ENCODE measurements around the gene TFCP2. TPM values are rescaled to one million over a fixed set of nuclear protein-coding genes. Genes with fewer than 3 reads are reported as not detected.

Gene TFCP2
- total RNA-seq, 1 experiment from 2014 or later: 25.7 TPM

DNA sequence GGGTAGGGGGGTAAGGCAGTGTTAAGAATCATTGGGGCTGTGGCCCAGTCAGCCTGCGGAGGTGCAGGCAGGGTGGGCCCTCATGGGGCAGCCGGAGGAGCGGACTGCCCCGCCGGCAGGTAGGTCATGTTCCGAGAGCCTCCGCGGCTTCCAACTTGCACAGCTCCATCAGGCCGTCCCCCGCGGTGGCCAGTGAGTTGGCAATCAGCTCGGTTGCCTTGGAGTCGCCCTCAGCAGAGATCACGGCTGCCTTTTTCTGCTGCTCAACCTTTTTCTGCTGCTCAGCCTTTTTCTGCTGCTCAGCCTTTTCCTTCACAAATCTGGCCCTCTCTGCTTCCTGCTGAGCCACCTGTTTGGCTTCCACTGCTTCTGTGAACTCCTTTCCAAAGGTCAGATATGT lies 48.4 kb downstream of the TFCP2 start:
- H3F3A ChIP-seq (ENCODE audit: insufficient read depth, low read depth): no peaks in the 10 kb centered on the region; the same call in 1 of the 2 replicates
- POLR2A ChIA-PET (ENCODE audit: unreplicated experiment): interaction anchor here (0.7 kb wide), 2 partner anchors 47 to 630 kb away, joined by 7 to 10 read pairs; no protein-coding TSS in a partner anchor
- H3K4me3 ChIP-seq: no peak overlapping the region
- H3K4me1 ChIP-seq (replicated peaks; ENCODE audit: insufficient read depth): no peaks in the 10 kb centered on the region
- intact Hi-C loops (cut with micrococcal nuclease; ENCODE audit: unreplicated experiment): no loop called here
- H3K27me3 ChIP-seq (ENCODE audit: insufficient read depth, low read depth): no peaks in the 10 kb centered on the region
- H3K79me2 ChIP-seq (ENCODE audit: low read depth): no peaks in the 10 kb centered on the region
- no peaks in the 10 kb centered on the region; the same call in 1 of the 2 replicates for H3K9me3 ChIP-seq (ENCODE audit: insufficient read depth, low read depth)
- no peak overlapping the region for H3K4me2 ChIP-seq
- CTCF ChIA-PET: no interaction called here
- H3K9me2 ChIP-seq (ENCODE audit: insufficient read depth): no peaks in the 10 kb centered on the region
- BruUV-seq (replicated peaks): no TSS peak
- H4K20me1 ChIP-seq (ENCODE audit: insufficient read depth): 0 out of 2 replicates have a peak, but pooled peaks cover 5% of the 10 kb centered on the region
- no peak overlapping the region for H3K27ac ChIP-seq
- TF ChIP-seq EZH2 (IDR thresholded peaks at IDR 0.05; ENCODE audit: low read depth): no peak
- TF ChIP-seq, protein P1, sequence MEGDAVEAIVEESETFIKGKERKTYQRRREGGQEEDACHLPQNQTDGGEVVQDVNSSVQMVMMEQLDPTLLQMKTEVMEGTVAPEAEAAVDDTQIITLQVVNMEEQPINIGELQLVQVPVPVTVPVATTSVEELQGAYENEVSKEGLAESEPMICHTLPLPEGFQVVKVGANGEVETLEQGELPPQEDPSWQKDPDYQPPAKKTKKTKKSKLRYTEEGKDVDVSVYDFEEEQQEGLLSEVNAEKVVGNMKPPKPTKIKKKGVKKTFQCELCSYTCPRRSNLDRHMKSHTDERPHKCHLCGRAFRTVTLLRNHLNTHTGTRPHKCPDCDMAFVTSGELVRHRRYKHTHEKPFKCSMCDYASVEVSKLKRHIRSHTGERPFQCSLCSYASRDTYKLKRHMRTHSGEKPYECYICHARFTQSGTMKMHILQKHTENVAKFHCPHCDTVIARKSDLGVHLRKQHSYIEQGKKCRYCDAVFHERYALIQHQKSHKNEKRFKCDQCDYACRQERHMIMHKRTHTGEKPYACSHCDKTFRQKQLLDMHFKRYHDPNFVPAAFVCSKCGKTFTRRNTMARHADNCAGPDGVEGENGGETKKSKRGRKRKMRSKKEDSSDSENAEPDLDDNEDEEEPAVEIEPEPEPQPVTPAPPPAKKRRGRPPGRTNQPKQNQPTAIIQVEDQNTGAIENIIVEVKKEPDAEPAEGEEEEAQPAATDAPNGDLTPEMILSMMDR (conservative IDR thresholded peaks at IDR 0.05): no peak
- no peak for DNase-seq
- H3K36me3 ChIP-seq (ENCODE audit: low read depth): no peaks in the 10 kb centered on the region
- no peak overlapping the region for H2AFZ ChIP-seq

DNA sequence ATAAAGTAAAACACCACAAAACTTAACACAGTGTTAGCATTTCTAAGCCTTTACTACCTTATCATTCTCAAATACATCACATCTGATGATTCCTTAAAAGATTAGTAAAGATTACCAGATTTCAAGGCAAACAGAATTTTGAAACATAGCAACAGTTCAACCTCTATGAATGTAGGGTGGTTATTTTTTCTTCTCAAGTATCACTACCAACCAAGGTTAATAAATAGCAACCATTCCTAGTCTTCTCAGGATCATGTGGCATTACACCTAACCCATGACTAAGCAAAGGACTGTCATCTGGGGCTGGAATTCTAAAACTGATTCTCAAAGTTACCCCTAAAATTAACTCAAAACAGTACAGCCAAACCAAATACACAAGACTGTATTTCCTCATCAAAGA lies 50.1 kb downstream of the TFCP2 start:
- H2AFZ ChIP-seq: no peak overlapping the region
- no peaks in the 10 kb centered on the region for H3K27me3 ChIP-seq (ENCODE audit: insufficient read depth, low read depth)
- ChIA-PET POLR2A (ENCODE audit: unreplicated experiment) (no interaction called here), CTCF (no interaction called here)
- no peak overlapping the region for H3K4me2 ChIP-seq
- TF ChIP-seq EZH2 (IDR thresholded peaks at IDR 0.05; ENCODE audit: low read depth): no peak
- TF ChIP-seq, protein P1 (conservative IDR thresholded peaks at IDR 0.05): no peak
- H3K9me2 ChIP-seq (ENCODE audit: insufficient read depth): no peaks in the 10 kb centered on the region
- 0 out of 2 replicates have a peak, but pooled peaks cover 5% of the 10 kb centered on the region for H4K20me1 ChIP-seq (ENCODE audit: insufficient read depth)
- intact Hi-C loops (cut with micrococcal nuclease; ENCODE audit: unreplicated experiment): no loop called here
- H3K79me2 ChIP-seq (ENCODE audit: low read depth): 0 out of 2 replicates have a peak, but pooled peaks cover 3% of the 10 kb centered on the region
- no peak overlapping the region for H3K27ac ChIP-seq
- no peaks in the 10 kb centered on the region for H3K9me3 ChIP-seq (ENCODE audit: insufficient read depth, low read depth)
- H3K4me3 ChIP-seq: no peak overlapping the region
- no TSS peak for BruUV-seq (replicated peaks)
- peaks cover 7% of the 10 kb centered on the region for H3F3A ChIP-seq (ENCODE audit: insufficient read depth, low read depth)
- H3K36me3 ChIP-seq (ENCODE audit: low read depth): peaks cover under 1% of the 10 kb centered on the region; the same call in 1 of the 2 replicates
- peaks cover 10% of the 10 kb centered on the region; the same call in 1 of the 2 replicates for H3K4me1 ChIP-seq (replicated peaks; ENCODE audit: insufficient read depth)
- DNase-seq: no peak

DNA sequence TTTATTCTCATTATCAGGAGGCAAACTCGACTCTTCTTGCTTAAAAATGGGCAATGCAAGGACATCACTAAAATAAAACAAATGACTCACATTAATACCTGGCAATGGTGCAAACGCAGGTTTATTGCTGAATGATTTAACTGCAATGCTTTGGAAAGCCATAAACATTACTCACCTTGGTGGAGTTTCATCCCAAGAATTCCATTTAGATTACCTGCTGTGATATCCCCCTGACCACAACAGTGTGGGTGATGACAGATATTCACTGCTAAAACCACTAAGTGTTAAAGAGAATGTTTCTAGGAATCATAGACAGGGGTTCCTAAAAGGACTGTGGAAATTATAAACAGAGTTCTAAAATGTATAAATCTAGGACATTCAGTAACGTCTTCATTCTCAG lies 54.2 kb downstream of the TFCP2 start:
- no TSS peak for BruUV-seq (replicated peaks)
- CTCF ChIA-PET: no interaction called here
- peaks cover 10% of the 10 kb centered on the region; the same call in 1 of the 2 replicates for H3K4me1 ChIP-seq (replicated peaks; ENCODE audit: insufficient read depth)
- POLR2A ChIA-PET (ENCODE audit: unreplicated experiment): no interaction called here
- intact Hi-C loops (cut with micrococcal nuclease; ENCODE audit: unreplicated experiment): loop anchor here (5.0 kb wide), 1 partner anchor 119 kb away; the partner anchor contains the start of gene DAZAP2
- no peak overlapping the region for H3K4me3 ChIP-seq
- H3K27ac ChIP-seq: 0 out of 2 replicates have a peak overlapping the region, but pooled peaks have one; percentile 4
- TF ChIP-seq EZH2 (IDR thresholded peaks at IDR 0.05; ENCODE audit: low read depth): no peak
- H2AFZ ChIP-seq: no peak overlapping the region
- H3K4me2 ChIP-seq: no peak overlapping the region
- peaks cover 18% of the 10 kb centered on the region for H3K36me3 ChIP-seq (ENCODE audit: low read depth)
- H3F3A ChIP-seq (ENCODE audit: insufficient read depth, low read depth): peaks cover 7% of the 10 kb centered on the region
- H3K9me2 ChIP-seq (ENCODE audit: insufficient read depth): no peaks in the 10 kb centered on the region
- no peaks in the 10 kb centered on the region for H3K27me3 ChIP-seq (ENCODE audit: insufficient read depth, low read depth)
- peak; percentile 21 to 88 for DNase-seq
- H3K79me2 ChIP-seq (ENCODE audit: low read depth): 0 out of 2 replicates have a peak, but pooled peaks cover 3% of the 10 kb centered on the region
- H3K9me3 ChIP-seq (ENCODE audit: insufficient read depth, low read depth): no peaks in the 10 kb centered on the region
- H4K20me1 ChIP-seq (ENCODE audit: insufficient read depth): 0 out of 2 replicates have a peak, but pooled peaks cover 10% of the 10 kb centered on the region
